ENCODE data around the gene TRPM2.

- TF ChIP-seq ZNF430 (CRISPR knock-in tag; IDR thresholded peaks at IDR 0.05) (no peak), SP1 (IDR thresholded peaks at IDR 0.05) (no peak), SP1 (CRISPR knock-in tag; IDR thresholded peaks at IDR 0.05) (no peak), CTCF (CRISPR knock-in tag; IDR thresholded peaks at IDR 0.05) (no peak), MTF1 (CRISPR knock-in tag; IDR thresholded peaks at IDR 0.05) (no peak), REST (IDR thresholded peaks at IDR 0.05; ENCODE audit: borderline replicate concordance in 1 of 2, low read depth in 1 of 2, low read length in 2 of 2) (no peak), ZFP1 (CRISPR knock-in tag; IDR thresholded peaks at IDR 0.05) (no peak), NFRKB (IDR thresholded peaks at IDR 0.05) (no peak), POLR2AphosphoS2 (IDR thresholded peaks at IDR 0.05; ENCODE audit: low read depth, low read length) (no peak), NPAS2 (CRISPR knock-in tag; IDR thresholded peaks at IDR 0.05; ENCODE audit: borderline replicate concordance) (no peak), SRF (IDR thresholded peaks at IDR 0.05; ENCODE audit: low read depth, low read length) (no peak), MAZ (IDR thresholded peaks at IDR 0.05; ENCODE audit: borderline replicate concordance, low read depth, low read length) (no peak), MAZ (CRISPR knock-in tag; IDR thresholded peaks at IDR 0.05; ENCODE audit: low read depth) (no peak), EZH2 (conservative IDR thresholded peaks at IDR 0.05; ENCODE audit: low read depth, low read length) (no peak), ZNF280D (CRISPR knock-in tag; IDR thresholded peaks at IDR 0.05) (no peak)
Measured at GRCh38 chr21:44317241-44317782, 36.1 kb upstream of the TRPM2 start.

All from HepG2 (cell line).